HG02571 (cell line): ENCODE results near the gene HDAC9.

ENCODE experiments used
- ATAC-seq: cut with Tn5 transposase; IDR thresholded peaks from one replicate; pipeline ENCODE4 v1.9.1; 2021; ENCODE audit warnings: mild to moderate bottlenecking, moderate library complexity; ENCODE audit not compliant: unreplicated experiment

Gene HDAC9

GRCh38 chr7:18580950-18581349 lies 85.4 kb downstream of the HDAC9 start:
- ATAC-seq = no peak

GRCh38 chr7:18583305-18583704 lies 87.8 kb downstream of the HDAC9 start:
- no peak for ATAC-seq

DNA sequence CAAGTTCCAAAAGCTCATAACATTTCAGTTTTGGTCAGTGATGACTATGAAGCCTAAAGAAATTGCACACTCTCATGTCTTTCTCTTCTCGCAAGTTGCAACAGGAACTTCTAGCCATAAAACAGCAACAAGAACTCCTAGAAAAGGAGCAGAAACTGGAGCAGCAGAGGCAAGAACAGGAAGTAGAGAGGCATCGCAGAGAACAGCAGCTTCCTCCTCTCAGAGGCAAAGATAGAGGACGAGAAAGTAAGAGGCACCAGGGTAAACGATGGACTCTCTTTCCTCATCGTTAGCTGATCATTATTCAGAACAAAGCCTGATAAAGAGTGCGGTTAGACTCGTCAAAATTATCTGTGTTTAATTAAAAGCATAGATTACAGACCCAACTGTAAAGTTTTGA lies 94.7 kb downstream of the HDAC9 start:
- no peak for ATAC-seq

GRCh38 chr7:18590744-18591340 lies 95.3 kb downstream of the HDAC9 start:
- no peak for ATAC-seq

- ATAC-seq = no peak
Observed at GRCh38 chr7:18593602-18594279, 98.2 kb downstream of the HDAC9 start.

- no peak for ATAC-seq
Observed at GRCh38 chr7:18597754-18598153, 102.2 kb downstream of the HDAC9 start.

DNA sequence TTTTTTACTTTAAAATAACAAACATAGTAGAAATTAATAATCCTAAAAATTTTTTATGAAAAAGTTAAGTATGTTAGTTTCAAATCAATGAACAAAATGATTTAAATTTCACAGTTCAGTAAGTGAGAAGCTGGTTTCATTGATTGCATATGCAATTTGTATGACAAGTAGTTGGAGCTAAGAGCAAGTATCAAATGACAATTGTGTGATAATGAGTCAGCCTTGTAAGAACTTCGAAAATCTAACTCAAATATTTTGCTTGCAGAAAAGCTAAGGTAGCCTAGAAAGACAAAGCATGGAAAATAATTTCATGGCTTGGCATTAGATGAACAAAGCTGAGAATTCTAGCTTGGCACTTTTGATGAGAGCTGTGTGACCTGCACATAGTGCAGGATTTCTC lies 111.5 kb downstream of the HDAC9 start:
- no peak for ATAC-seq

DNA sequence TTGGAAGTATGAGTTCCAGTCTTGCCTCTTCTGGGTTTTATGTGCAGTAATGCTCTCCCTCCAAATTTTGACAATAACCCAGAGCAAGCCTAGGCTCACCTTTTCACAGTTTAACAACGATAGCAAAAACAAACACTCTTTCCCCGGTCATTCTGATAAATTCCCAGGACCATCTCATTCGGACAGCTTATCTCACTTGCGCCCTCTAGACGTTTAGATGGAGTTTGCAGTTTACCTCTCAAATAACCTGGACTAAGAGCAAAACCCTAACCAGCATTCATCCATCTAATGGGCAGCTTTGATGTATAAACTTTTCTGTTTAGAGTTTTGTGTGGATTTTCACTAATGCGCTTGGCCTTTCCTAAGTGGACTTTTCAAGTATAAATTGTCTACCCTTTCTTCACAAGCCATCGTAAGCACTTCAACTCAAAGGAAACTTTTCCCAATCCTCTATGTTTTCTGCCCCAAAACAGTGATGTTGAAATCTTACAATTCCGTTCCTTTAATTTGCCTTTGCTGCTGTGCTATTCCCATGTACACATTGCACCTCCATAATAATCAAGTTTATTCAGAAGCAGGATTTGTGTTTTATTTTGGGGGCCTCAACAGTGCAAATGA lies 114.9 kb downstream of the HDAC9 start:
- ATAC-seq = no peak

DNA sequence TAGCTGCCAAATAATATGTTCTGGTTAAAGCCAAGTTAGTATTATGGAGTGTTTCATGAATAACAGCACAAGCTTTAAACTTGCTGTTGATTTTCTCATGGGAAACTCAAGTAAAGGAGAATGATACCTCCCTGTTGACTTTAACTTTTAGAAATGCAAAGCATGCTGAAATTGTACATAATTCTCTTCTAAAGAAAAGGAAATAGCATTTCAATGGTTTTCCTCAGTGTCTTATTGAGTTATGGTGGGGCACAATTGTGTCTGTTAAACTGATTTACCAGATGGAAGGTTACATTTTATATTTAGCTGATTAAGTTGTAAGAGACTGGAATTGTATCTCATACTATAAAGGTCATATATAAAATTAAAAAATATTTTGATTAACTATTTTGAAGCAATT lies 119.3 kb downstream of the HDAC9 start:
- ATAC-seq = no peak

- no peak for ATAC-seq
Observed at GRCh38 chr7:18619311-18619710, 123.8 kb downstream of the HDAC9 start.

DNA sequence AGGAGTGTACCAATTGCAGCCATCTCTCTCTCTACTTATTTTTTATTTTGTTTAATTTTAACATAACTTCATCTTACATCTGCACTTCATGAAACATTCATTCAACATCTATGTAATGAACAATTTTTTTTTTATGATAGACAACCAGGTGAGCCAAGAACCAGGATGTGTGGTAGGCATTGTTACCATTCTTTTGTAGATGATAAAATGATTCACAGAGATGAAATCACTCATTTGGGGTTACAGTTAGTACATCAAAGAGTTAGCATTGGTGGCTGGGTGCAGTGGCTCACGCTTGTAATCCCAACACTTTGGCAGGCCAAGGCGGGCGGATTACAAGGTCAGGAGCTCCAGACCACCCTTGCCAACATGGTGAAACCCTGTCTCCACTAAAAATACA lies 127.8 kb downstream of the HDAC9 start:
- no peak for ATAC-seq

DNA sequence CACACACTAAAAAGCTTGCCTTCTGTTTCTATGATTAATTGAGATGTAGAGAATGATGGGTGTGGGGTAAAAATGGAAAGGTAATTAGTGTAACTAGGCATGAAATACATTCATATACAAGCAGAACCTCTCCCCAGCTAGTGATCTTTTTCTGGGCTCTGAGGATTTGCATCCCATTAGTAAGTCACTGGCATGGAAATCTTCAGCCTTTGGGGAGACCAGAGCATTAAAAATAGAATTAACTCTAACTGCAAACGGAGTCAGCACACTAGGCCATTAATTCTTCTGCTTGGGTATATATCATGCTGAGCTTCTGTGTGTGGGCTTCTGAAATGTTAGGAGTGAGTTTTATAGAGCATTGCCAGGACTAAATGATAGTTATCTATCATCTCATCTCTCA lies 128.9 kb downstream of the HDAC9 start:
- no peak for ATAC-seq

GRCh38 chr7:18626086-18626485 lies 130.5 kb downstream of the HDAC9 start:
- no peak for ATAC-seq

- ATAC-seq = no peak
Observed at GRCh38 chr7:18626717-18627116, 131.2 kb downstream of the HDAC9 start.

DNA sequence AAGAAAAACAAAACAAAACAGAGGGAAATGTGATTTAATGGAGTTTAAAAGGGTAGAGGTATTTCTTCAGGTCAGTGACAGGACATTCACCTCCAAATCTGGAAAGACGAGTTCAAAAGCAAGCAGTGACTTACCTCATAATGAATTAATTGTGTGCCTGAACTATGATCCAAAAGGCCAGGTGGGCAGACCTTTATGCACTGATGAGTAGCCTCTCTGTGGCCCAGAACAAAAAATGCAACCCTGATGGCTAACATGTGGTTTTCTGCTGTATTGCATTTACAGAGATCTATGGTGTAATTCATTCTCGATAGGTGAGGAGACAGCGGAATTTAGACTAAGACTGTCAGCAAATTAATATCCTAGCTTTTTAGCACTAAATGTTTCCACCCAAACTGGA lies 142.0 kb downstream of the HDAC9 start:
- ATAC-seq = no peak

- ATAC-seq = no peak
Observed at GRCh38 chr7:18638594-18639452, 143.3 kb downstream of the HDAC9 start.

DNA sequence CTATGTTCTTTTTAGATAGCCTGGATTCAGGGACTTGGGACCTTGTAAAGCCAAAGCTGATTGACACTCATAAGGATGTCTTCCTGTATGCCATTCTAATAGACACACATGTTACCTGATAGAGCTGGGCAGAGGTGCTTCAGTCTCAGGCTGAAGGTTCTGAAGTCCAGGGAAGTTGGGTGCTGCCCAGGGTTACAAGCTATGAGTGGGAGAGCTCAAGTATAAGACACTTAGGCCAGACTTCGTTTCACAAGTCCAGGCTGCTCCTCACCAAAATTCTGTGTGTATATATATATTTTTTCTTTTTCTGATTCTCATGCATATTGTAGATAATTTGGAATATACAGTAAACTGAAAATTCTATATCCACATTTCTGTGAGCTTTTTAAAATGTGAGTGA lies 144.2 kb downstream of the HDAC9 start:
- no peak for ATAC-seq

DNA sequence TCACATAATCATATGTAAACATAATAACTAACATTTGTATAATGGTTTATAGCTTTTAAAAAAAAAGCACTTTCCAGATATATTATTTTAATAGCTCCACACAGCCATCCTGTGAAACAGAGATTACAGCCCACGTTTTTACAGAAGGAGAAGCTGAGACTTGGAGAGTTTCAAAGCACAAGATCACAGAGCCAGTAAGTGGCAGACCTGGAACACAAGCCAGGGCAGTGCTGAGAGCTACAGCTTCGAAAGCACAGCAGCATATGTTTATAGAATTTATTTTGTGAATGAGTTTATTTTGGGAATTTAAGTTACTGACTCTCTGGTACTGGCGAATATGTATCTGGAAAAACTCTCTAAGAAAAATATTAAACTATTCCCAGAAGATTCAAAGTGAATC lies 149.4 kb downstream of the HDAC9 start:
- no peak for ATAC-seq

GRCh38 chr7:18647582-18647981 lies 152.0 kb downstream of the HDAC9 start:
- no peak for ATAC-seq

DNA sequence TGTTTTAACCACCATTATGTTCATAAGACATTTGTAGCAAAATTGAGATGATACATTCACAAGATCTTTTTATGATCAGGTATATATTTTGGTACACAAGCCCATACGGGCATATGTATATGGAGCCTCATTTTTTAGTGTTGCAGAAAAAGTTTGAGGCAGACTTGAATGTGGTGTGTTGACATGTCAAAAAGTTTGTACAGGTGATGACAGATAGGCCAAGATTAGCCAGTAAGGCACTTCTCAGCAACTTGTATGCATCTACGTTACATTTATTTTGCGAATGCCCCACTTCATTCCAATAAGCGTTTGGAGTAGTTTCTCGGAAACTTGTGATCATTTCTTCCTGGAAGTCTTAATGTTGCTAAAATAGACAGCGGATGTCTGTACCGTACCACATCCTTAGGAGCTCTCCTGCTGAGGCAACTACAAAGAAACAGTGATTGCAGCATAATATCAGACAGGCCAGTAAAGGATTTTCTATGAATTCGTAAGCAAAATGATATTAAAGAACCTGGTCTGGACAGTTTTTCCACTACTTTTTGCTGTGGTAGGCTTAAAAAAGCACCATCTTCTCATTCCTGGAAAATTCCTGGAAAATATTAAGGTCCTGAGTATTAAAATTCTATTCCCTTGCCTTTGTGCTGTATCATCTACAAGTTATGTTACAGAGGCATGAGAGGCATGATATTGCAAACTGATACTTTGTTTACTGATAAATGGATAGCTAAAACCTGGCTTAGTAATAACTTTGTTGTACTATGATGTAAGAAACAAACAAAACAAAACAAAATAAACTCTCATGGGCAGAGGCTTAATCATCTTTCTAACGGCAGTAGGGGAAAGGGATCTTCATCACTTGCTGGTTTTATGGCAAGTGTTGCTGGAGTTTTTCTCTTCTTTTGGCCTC lies 153.6 kb downstream of the HDAC9 start:
- ATAC-seq = no peak
